Central memory CD4-positive, alpha-beta T cell (primary cell): ENCODE data around the gene PLCH1.

ENCODE experiments used
- DNase-seq: peaks from one replicate; pipeline ENCODE4 v3.0.0; 2022

Gene PLCH1

GRCh38 chr3:155370198-155370597 lies 374.7 kb downstream of the PLCH1 start:
- DNase-seq: no peak

- no peak for DNase-seq
Observed at GRCh38 chr3:155369735-155370134, 375.1 kb downstream of the PLCH1 start.

GRCh38 chr3:155369244-155369643 lies 375.6 kb downstream of the PLCH1 start:
- no peak for DNase-seq

- no peak for DNase-seq
Observed at GRCh38 chr3:155368786-155369185, 376.1 kb downstream of the PLCH1 start.

- DNase-seq: no peak
Observed at GRCh38 chr3:155367506-155367905, 377.4 kb downstream of the PLCH1 start.

- DNase-seq: no peak
Observed at GRCh38 chr3:155365178-155365783, 379.6 kb downstream of the PLCH1 start.

- no peak for DNase-seq
Observed at GRCh38 chr3:155364492-155364891, 380.4 kb downstream of the PLCH1 start.

- no peak for DNase-seq
Observed at GRCh38 chr3:155363690-155364070, 381.2 kb downstream of the PLCH1 start.

GRCh38 chr3:155362808-155363689 lies 381.8 kb downstream of the PLCH1 start:
- no peak for DNase-seq

- DNase-seq: no peak
Observed at GRCh38 chr3:155360281-155360680, 384.6 kb downstream of the PLCH1 start.

- no peak for DNase-seq
Observed at GRCh38 chr3:155356594-155357370, 388.1 kb downstream of the PLCH1 start.

GRCh38 chr3:155354658-155355057 lies 390.2 kb downstream of the PLCH1 start:
- DNase-seq: no peak

GRCh38 chr3:155352900-155353490 lies 391.9 kb downstream of the PLCH1 start:
- no peak for DNase-seq

- no peak for DNase-seq
Observed at GRCh38 chr3:155350571-155350970, 394.3 kb downstream of the PLCH1 start.

- DNase-seq: no peak
Observed at GRCh38 chr3:155347901-155348300, 397.0 kb downstream of the PLCH1 start.

- no peak for DNase-seq
Observed at GRCh38 chr3:155342344-155342743, 402.5 kb downstream of the PLCH1 start.

- no peak for DNase-seq
Observed at GRCh38 chr3:155339052-155339451, 405.8 kb downstream of the PLCH1 start.

GRCh38 chr3:155335724-155336354 lies 409.0 kb downstream of the PLCH1 start:
- no peak for DNase-seq

GRCh38 chr3:155334914-155335723 lies 409.8 kb downstream of the PLCH1 start:
- no peak for DNase-seq

GRCh38 chr3:155334215-155334913 lies 410.5 kb downstream of the PLCH1 start:
- DNase-seq: no peak

- no peak for DNase-seq
Observed at GRCh38 chr3:155332716-155333115, 412.2 kb downstream of the PLCH1 start.
